RPMI8226 (cell line): Measurements from ENCODE around the gene UMOD.

ENCODE experiments used
- DNase-seq: peaks from one replicate; pipeline ENCODE4 v3.0.0-alpha.2; 2015

Gene UMOD

GRCh38 chr16:20352615-20353014 lies at the start of gene UMOD:
Gene UMOD, minus strand, starts transcription at chr16:20352715. Its CDS starts 1,978 bp downstream, at chr16:20350737.
- no peak for DNase-seq

DNA sequence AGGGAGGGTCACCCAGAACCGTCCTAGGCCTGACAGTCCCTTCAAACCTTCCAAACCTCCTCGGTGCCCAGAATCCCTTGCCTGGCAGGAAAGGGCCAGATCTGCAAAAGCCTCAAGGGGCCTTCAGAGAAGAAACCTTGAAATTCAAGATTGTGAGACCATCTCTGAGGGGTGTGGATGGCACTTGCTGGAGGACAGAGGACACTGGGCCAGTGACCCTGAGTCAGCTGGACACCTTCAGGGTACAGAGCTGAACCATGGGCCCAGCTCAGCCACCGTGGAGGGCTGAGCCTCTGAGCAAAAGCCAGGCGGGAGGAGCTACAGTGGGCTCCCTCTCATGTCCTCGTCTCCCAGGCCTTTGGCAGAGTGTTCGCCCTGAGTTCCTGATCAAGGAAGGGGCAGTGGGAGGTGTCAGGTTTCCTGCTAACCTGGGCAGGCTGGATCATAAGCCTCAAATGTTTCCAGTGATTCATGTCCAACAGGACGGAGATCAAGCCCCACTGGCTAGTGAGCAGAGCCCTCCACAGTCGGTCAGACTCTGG lies 49.0 kb upstream of the UMOD start:
- DNase-seq: no peak

- no peak for DNase-seq
Measured at GRCh38 chr16:20401066-20401465, 48.6 kb upstream of the UMOD start.

DNA sequence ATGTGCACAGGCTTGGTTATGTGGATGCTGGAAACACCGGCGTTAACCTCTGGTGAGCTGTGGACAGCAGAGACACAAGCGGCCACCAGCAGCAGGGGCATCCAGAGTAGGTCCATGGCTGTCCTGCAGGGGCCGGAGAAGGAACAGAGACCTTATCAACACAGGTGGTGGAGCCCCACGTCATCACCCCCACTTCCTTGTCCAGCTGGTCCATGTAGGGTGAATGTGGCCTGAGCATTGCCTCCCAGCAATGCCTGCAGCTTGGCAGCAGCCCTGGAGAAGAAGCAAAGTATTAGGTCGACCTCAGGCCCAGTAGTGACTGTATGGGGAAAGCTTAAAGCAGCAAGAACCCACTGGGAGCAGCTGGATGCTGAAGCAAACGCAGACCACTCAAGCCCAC lies 46.7 kb upstream of the UMOD start:
- DNase-seq: no peak

GRCh38 chr16:20398603-20399002 lies 46.1 kb upstream of the UMOD start:
- DNase-seq: no peak

DNA sequence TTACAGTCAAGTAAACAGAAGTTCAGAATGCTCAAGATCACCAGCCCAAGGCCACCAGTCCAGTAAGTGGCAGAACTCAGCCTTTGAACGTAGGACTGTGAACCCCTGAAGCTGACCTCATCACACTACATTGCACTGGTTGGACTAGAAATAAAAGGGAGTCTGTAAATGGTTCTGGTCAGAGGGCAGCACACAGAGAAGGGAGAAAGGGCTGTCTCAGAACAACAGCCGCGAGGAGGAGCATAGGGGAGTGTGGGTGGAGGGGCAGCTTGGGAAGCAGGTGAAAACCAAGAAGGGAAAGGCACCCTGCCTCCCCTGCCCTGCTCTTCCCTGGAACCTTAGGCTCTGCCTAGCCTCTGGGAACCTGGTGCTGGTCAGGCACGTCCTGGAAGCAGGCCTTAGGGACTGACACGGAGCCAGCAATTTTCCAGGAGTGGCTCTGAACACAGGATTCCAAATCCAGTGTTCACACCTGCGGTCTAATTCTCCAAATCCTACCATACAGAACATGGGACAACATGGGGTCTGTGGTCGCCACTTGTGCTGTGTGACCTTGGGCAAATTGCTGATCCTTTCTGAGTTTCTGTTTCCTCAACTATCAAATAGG lies 45.1 kb upstream of the UMOD start:
- no peak for DNase-seq

GRCh38 chr16:20396846-20397467 lies 44.4 kb upstream of the UMOD start:
- DNase-seq: no peak

GRCh38 chr16:20395946-20396345 lies 43.4 kb upstream of the UMOD start:
- no peak for DNase-seq

DNA sequence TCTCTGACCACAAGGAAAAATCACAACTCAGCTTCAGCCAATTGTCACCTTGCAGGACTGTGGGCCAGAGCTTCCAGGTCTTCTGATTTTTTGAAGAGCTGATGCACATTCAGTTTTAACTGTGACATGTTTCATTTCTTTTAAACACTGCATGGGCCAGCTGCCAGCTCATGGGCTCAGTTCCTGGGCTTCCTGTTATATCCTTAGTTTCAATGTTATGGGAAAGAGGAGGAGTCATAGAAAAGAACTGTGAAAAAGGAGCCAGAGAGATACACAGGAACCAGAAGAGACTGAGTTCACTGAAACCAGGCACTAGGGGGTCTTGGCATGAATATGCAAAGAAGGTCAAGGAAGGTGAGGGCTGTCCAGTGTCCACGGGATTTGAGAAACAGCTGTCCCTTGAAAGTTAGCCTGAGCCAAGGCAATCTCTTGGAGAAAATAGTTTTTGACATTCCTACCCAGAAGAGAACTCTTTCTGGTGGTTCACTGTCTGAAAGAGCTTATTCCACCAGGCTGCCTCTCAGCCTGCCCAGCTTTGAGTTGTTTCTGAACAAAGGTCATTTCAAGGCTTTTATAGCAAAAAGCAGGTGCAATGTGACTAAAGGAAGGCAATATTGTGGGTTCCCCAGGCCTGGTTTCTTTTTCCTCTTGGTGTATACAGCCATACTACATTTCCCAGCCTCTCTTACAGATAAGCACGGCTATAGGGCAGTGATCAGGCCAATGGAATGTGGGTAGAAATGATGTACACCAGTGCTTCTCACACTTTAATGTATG lies 41.5 kb upstream of the UMOD start:
- DNase-seq: no peak

GRCh38 chr16:20391045-20391444 lies 38.5 kb upstream of the UMOD start:
- no peak for DNase-seq

- DNase-seq: no peak
Measured at GRCh38 chr16:20388854-20389253, 36.3 kb upstream of the UMOD start.

DNA sequence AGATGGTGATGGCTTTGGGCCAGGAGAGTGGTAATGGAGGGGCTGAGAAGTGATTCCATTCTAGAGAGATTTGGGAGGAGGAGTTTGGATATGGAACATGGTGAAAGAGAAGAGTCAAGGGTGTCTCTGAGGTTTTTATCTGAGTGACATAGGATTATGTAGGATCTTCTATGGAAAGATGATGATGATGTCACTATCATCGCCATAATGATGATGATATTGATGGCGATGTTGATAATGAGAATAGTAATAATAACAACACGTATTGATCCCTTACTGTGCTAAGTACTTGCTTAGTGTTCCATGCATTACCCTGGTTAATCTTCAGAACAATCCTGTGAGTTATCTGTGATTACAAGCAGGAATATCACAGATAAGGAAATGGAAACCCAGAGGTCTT lies 35.5 kb upstream of the UMOD start:
- DNase-seq: no peak

GRCh38 chr16:20385844-20386832 lies 33.6 kb upstream of the UMOD start:
- DNase-seq: peak; percentile 68

- peak; percentile 74 for DNase-seq
Measured at GRCh38 chr16:20383106-20384029, 30.9 kb upstream of the UMOD start.

GRCh38 chr16:20382202-20382948 lies 29.9 kb upstream of the UMOD start:
- DNase-seq: no peak

- no peak for DNase-seq
Measured at GRCh38 chr16:20380782-20381181, 28.3 kb upstream of the UMOD start.

DNA sequence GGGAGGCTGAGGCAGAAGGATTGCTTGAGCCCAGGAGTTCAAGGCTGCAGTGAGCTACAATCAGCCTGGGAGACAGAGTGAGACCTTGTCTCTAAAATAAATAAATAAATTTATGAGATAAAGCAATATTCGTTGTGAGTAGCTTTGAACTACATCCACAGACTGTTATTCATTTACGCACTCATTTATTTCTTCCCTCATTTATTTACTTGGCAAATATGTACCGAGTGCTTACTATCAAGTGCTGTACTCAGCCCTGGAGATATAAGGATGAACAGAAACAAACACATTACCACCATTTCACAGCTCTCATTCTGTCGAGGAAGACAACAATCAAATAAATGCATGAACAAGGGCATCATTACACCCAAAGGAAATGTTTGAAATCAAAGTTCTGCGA lies 24.7 kb upstream of the UMOD start:
- DNase-seq: no peak

- DNase-seq: no peak
Measured at GRCh38 chr16:20372701-20373100, 20.2 kb upstream of the UMOD start.

DNA sequence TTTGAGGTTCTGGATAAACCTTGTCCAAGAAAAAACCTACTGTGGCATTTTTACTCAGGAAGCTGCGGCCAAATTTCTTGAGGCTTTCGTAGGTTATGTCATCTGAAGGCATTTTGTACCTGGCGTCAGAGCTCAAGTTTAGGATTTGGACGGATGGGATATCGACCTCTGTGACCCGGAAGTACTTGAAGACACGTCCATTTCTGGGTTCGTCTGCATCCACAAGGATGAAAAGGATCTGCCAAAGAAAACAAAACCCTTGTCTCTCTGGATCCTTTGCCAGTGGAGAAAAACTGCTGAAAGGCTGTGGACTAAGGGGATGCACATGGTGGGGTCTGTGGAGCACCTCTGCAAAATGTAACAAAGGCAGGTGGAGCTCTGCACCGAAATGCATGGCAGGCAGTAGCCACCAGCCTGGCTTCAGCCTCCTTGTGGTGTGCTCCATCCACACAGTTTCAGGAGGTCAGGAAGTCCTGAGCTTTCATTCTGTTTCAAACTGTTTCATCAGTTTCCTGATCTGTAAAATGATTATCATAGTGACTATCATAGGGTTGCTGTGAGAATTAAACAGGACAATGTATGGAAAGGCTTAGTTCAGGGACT lies 17.0 kb upstream of the UMOD start:
- DNase-seq: no peak

- no peak for DNase-seq
Measured at GRCh38 chr16:20364051-20364450, 11.5 kb upstream of the UMOD start.
